IMR-90 (cell line): Measurements from ENCODE around the gene RNF14. TPM values are rescaled to one million over a fixed set of nuclear protein-coding genes. Genes with fewer than 3 reads are reported as not detected.

Experiments used
- ATAC-seq: fragments of 200-7000 bp; cut with Tn5 transposase; 2 replicates; pipeline ENCODE4 v1.9.1; 2020; ENCODE audit warnings: low read depth, mild to moderate bottlenecking, moderate library complexity
- BruUV-seq: library from RNA; stranded (reverse); fragments of 400-500 nt; replicated peaks from 2 replicates; lab custom pipeline; 2021; lab: Mats Ljungman, UMichigan
- CTCF ChIA-PET: fragments of 300-600 bp; formaldehyde crosslinking; extraction: SDS; loops from one replicate; lab custom pipeline; 2021; ENCODE audit warnings: antibody characterized with exemption; lab: Yijun Ruan, JAX
- POLR2A ChIA-PET: fragments of 300-600 bp; sonication (Branson Sonifier 250); formaldehyde crosslinking; loops from one replicate; lab custom pipeline; 2022; ENCODE audit warnings: antibody characterized with exemption; ENCODE audit not compliant: unreplicated experiment; lab: Charles Lee
- DNase-seq: peaks from one replicate; pipeline ENCODE4 v3.0.0; 2013
- H2AFZ ChIP-seq: replicated peaks from 2 replicates; pipeline ENCODE3; 2013; ENCODE audit warnings: low read length, mild to moderate bottlenecking; ENCODE audit not compliant: poor library complexity
- H2AK5ac ChIP-seq: 2 replicates; pipeline ENCODE4 v1.6.1; 2013; ENCODE audit warnings: low read depth, low read length, inconsistent platforms
- H2AK9ac ChIP-seq: replicated peaks from 2 replicates; pipeline ENCODE3; 2013; ENCODE audit warnings: mild to moderate bottlenecking, low read depth, low read length, moderate library complexity; ENCODE audit not compliant: poor library complexity
- H2BK120ac ChIP-seq: 2 replicates; pipeline ENCODE4 v1.6.1; 2013; ENCODE audit warnings: low read depth, low read length, inconsistent platforms
- H2BK15ac ChIP-seq: 3 replicates; pipeline ENCODE4 v1.6.1; 2013; ENCODE audit warnings: low read depth, low read length, inconsistent platforms
- H2BK20ac ChIP-seq: 2 replicates; pipeline ENCODE4 v1.6.1; 2013; ENCODE audit warnings: low read depth, mild to moderate bottlenecking, inconsistent platforms, low read length, moderate library complexity
- H2BK5ac ChIP-seq: 2 replicates; pipeline ENCODE4 v1.6.1; 2013; ENCODE audit warnings: mild to moderate bottlenecking, low read depth, low read length, inconsistent platforms; ENCODE audit not compliant: poor library complexity, severe bottlenecking
- H3K14ac ChIP-seq: replicated peaks from 2 replicates; pipeline ENCODE4 v1.6.1; 2013; ENCODE audit warnings: low read depth, low read length, inconsistent platforms
- H3K18ac ChIP-seq: 2 replicates; pipeline ENCODE4 v1.6.1; 2013; ENCODE audit warnings: low read depth, low read length, control low read depth
- H3K23ac ChIP-seq: 2 replicates; pipeline ENCODE4 v1.6.1; 2013; ENCODE audit warnings: low read depth, low read length, inconsistent platforms
- H3K27ac ChIP-seq: 2 replicates; pipeline ENCODE4 v1.5.1; 2013; ENCODE audit warnings: mild to moderate bottlenecking, control low read depth, low read length; ENCODE audit not compliant: insufficient read depth
- H3K27me3 ChIP-seq: 2 replicates; pipeline ENCODE4 v1.6.1; 2013; ENCODE audit warnings: low read length; ENCODE audit not compliant: control insufficient read depth, insufficient read depth
- H3K36me3 ChIP-seq: 2 replicates; pipeline ENCODE4 v1.6.1; 2013; ENCODE audit warnings: low read length, mixed read lengths; ENCODE audit not compliant: control insufficient read depth, insufficient read depth
- H3K4ac ChIP-seq: 2 replicates; pipeline ENCODE4 v1.6.1; 2013; ENCODE audit warnings: low read depth, low read length, inconsistent platforms
- H3K4me1 ChIP-seq: 2 replicates; pipeline ENCODE4 v1.6.1; 2013; ENCODE audit warnings: low read length, mixed read lengths; ENCODE audit not compliant: control insufficient read depth, insufficient read depth
- H3K4me2 ChIP-seq: 2 replicates; pipeline ENCODE4 v1.6.1; 2013; ENCODE audit warnings: low read depth, mild to moderate bottlenecking, control low read depth, low read length, moderate library complexity
- H3K4me3 ChIP-seq: 2 replicates; pipeline ENCODE4 v1.5.1; 2013; ENCODE audit warnings: low read depth, mild to moderate bottlenecking, control low read depth, low read length, moderate library complexity; ENCODE audit not compliant: insufficient read depth
- H3K56ac ChIP-seq: 2 replicates; pipeline ENCODE4 v1.6.1; 2013; ENCODE audit warnings: low read length, inconsistent platforms; ENCODE audit not compliant: insufficient read depth; ENCODE audit errors: extremely low read depth
- H3K79me1 ChIP-seq, 2 experiments: 2 replicates each; pipeline ENCODE4 v1.6.1; 2013; ENCODE audit warnings: low read length in 2 of 2, inconsistent platforms in 1 of 2, low read depth in 1 of 2
- H3K9ac ChIP-seq: 2 replicates; pipeline ENCODE4 v1.6.1; 2013; ENCODE audit warnings: low read depth, low read length, control low read depth
- H3K9me1 ChIP-seq: 2 replicates; pipeline ENCODE4 v1.6.1; 2013; ENCODE audit warnings: low read length, inconsistent platforms; ENCODE audit not compliant: insufficient read depth
- H3K9me3 ChIP-seq: 2 replicates; pipeline ENCODE4 v1.6.1; 2013; ENCODE audit warnings: low read length; ENCODE audit not compliant: control insufficient read depth, insufficient read depth
- H4K20me1 ChIP-seq: 2 replicates; pipeline ENCODE4 v1.6.1; 2013; ENCODE audit warnings: low read length, inconsistent platforms; ENCODE audit not compliant: insufficient read depth
- H4K5ac ChIP-seq: 2 replicates; pipeline ENCODE4 v1.6.1; 2013; ENCODE audit warnings: mild to moderate bottlenecking, low read depth, low read length, control low read depth
- H4K8ac ChIP-seq, 2 experiments: 2 replicates each; pipeline ENCODE4 v1.6.1; 2013; ENCODE audit warnings: low read depth in 2 of 2, low read length in 2 of 2, control low read depth in 1 of 2, inconsistent platforms in 1 of 2
- H4K91ac ChIP-seq: 2 replicates; pipeline ENCODE4 v1.6.1; 2013; ENCODE audit warnings: low read depth, low read length, inconsistent platforms; ENCODE audit not compliant: insufficient read depth
- BHLHE40 ChIP-seq: fragments of 150-350 bp; IDR thresholded peaks from 2 replicates; pipeline ENCODE4 v1.6.1; 2016; ENCODE audit warnings: mild to moderate bottlenecking, low read depth, low read length
- CEBPB ChIP-seq: IDR thresholded peaks from 2 replicates; pipeline ENCODE4 v1.6.1; 2012; ENCODE audit warnings: low read depth, low read length, improper control_type of control experiment
- CHD1 ChIP-seq: IDR thresholded peaks from 2 replicates; pipeline ENCODE4 v1.6.1; 2012; ENCODE audit warnings: low read depth, low read length, improper control_type of control experiment
- MAFK ChIP-seq: IDR thresholded peaks from 2 replicates; pipeline ENCODE4 v1.6.1; 2012; ENCODE audit warnings: low read depth, low read length, improper control_type of control experiment
- MAZ ChIP-seq: IDR thresholded peaks from 2 replicates; pipeline ENCODE4 v1.6.1; 2012; ENCODE audit warnings: low read depth, mild to moderate bottlenecking, low read length, improper control_type of control experiment, moderate library complexity, borderline replicate concordance
- MXI1 ChIP-seq: IDR thresholded peaks from 2 replicates; pipeline ENCODE4 v1.6.1; 2012; ENCODE audit warnings: low read depth, mild to moderate bottlenecking, low read length, moderate library complexity, borderline replicate concordance
- NFE2L2 ChIP-seq: fragments of 150-350 bp; IDR thresholded peaks from 2 replicates; pipeline ENCODE4 v1.6.1; 2016; ENCODE audit warnings: low read depth, mild to moderate bottlenecking, low read length
- POLR2A ChIP-seq: IDR thresholded peaks from 2 replicates; pipeline ENCODE4 v1.6.1; 2012; ENCODE audit warnings: mild to moderate bottlenecking, low read depth, low read length
- RAD21 ChIP-seq: IDR thresholded peaks from 2 replicates; pipeline ENCODE4 v1.6.1; 2012; ENCODE audit warnings: low read length, improper control_type of control experiment
- RCOR1 ChIP-seq: IDR thresholded peaks from 2 replicates; pipeline ENCODE4 v1.6.1; 2012; ENCODE audit warnings: mild to moderate bottlenecking, low read length, improper control_type of control experiment; ENCODE audit not compliant: insufficient replicate concordance
- RFX5 ChIP-seq: IDR thresholded peaks from 2 replicates; pipeline ENCODE4 v1.8.0; 2012; ENCODE audit warnings: low read depth, mild to moderate bottlenecking, low read length, moderate library complexity
- SMC3 ChIP-seq: fragments of 150-350 bp; IDR thresholded peaks from 2 replicates; pipeline ENCODE4 v1.6.1; 2016; ENCODE audit warnings: low read depth, mild to moderate bottlenecking, antibody characterized with exemption, low read length, moderate library complexity
- USF2 ChIP-seq: fragments of 150-350 bp; IDR thresholded peaks from 2 replicates; pipeline ENCODE4 v1.6.1; 2017; ENCODE audit warnings: mild to moderate bottlenecking, antibody characterized with exemption, low read length, low read depth
- WGBS, 2 experiments: methylation state at CpG; one replicate each; pipeline versions ENCODE4 v1.1.5 to v1.1.7; 2013; ENCODE audit warnings: missing lambda C conversion rate in 2 of 2; ENCODE audit not compliant: insufficient read length in 1 of 2; ENCODE audit errors: extremely low coverage in 2 of 2; 5-methylcytosine and 5-hydroxymethylcytosine counted together
- dilution Hi-C: fragments of 300-500 bp; cut with HindIII; formaldehyde crosslinking; loops from one replicate; pipeline ENCODE4 v1.14.3; 2018; ENCODE audit warnings: low sequenced_read_pairs; ENCODE audit not compliant: unreplicated experiment
- in situ Hi-C: fragments of 300-500 bp; cut with MboI; formaldehyde crosslinking; loops from 3 replicates; pipeline ENCODE4 v1.14.3; 2019; ENCODE audit warnings: low sequenced_read_pairs, inconsistent platforms, mixed read lengths
- intact Hi-C: fragments of 100-400 bp; cut with micrococcal nuclease; formaldehyde crosslinking; loops from 2 replicates; pipeline ENCODE4 v1.10.0; 2022
- polyA plus RNA-seq, 3 experiments: library from polyadenylated mRNA; depleted of rRNA; stranded (reverse); fragments of >200 nt; gene quantifications; 2 replicates each; pipeline ENCODE4 v1.2.3, GENCODE V29; 2012; ENCODE audit warnings: low replicate concordance in 1 of 3
- total RNA-seq: library from RNA; depleted of rRNA; stranded (reverse); fragments of >200 nt; gene quantifications from 2 replicates; pipeline ENCODE4 v1.2.3, GENCODE V29; 2012
- TF ChIP-seq, protein P1 (sequence below): conservative IDR thresholded peaks from 2 replicates; pipeline ENCODE4 v1.5.1; 2012; ENCODE audit warnings: mild to moderate bottlenecking, low read depth, low read length, improper control_type of control experiment

Gene RNF14
- total and polyA plus RNA-seq, 2 of the 4 experiments (the other 2 are of a cell fraction) = 36.1 to 106 TPM

DNA sequence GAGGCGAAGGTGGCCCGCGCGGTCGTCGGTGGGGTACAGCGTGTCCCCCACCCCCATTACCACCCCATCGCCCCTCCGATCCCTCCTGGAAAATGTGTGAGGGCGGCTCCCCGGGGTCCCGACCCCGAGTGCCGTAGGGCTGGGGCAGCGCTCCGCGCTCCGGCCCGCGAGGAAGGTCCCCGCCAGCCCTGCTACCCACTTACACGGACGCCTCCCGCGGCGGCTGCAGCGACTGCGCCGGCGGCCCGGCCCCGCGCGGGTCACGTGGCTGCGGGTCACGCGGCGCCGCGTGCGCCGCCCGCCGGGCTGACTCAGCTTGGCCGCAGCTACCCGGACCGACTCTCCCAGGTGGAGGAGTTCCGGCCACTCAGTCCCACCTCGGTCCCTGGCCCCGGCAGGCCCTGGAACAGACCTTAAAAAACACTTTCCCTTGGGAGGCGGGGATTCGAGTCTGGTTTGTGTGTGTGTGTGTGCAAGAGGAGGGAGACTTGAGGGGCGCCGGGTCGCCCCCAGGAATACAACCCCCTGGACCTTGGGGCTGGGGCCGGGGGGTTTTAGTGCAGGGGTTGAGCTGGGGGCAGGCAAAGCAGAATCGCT lies 44.0 kb downstream of the RNF14 start, which contains the start of gene GNPDA1:
TSS of gene GNPDA1 (minus strand) at position 236 of the 597 bp plus-strand sequence. CDS start 992 bp downstream, outside the sequence.
- H3K18ac ChIP-seq = peak within 1 kb of the TSS; percentile 75
- DNase-seq = peak; percentile 72
- peak within 1 kb of the TSS; percentile 93 for H2AFZ ChIP-seq
- H3K14ac ChIP-seq = peak within 1 kb of the TSS; percentile 99
- peak within 1 kb of the TSS; percentile 73 for H3K27ac ChIP-seq
- H2AK5ac ChIP-seq = peak within 1 kb of the TSS; percentile 93
- H3K36me3 ChIP-seq = peaks cover 9% of the 10 kb centered on the region
- ChIA-PET CTCF (interaction anchor here (0.7 to 1.0 kb wide), 2 partner anchors 9 to 128 kb away, joined by 3 read pairs; no protein-coding TSS in a partner anchor), POLR2A (no interaction called here)
- H2BK120ac ChIP-seq = peak within 1 kb of the TSS; percentile 65
- peak within 1 kb of the TSS; percentile 95 for H3K4me2 ChIP-seq
- peak within 1 kb of the TSS; percentile 62 for H3K56ac ChIP-seq
- peak within 1 kb of the TSS; percentile 97 for H2AK9ac ChIP-seq
- H4K20me1 ChIP-seq = no peaks in the 10 kb centered on the region
- intact Hi-C loops = loop anchor here (2.0 to 10.0 kb wide), 3 partner anchors 132 to 682 kb away; no protein-coding TSS in a partner anchor
- dilution Hi-C loops = no loop called here
- no TSS peak for BruUV-seq
- H4K91ac ChIP-seq = peak within 1 kb of the TSS; percentile 90
- H3K9me3 ChIP-seq = no peaks in the 10 kb centered on the region
- peaks cover 4 to 17% of the 10 kb centered on the region in 2 experiments; a peak in 3 of 4 replicates for H3K79me1 ChIP-seq
- ATAC-seq = peak; percentile 88
- H2BK15ac ChIP-seq = peak within 1 kb of the TSS; percentile 68; the same call in 2 of the 3 replicates
- H3K9ac ChIP-seq = peak within 1 kb of the TSS; percentile 85
- no peaks in the 10 kb centered on the region for H3K27me3 ChIP-seq
- peak within 1 kb of the TSS; percentile 87 for H4K5ac ChIP-seq
- H3K9me1 ChIP-seq = peaks cover 19% of the 10 kb centered on the region
- H3K4me3 ChIP-seq = peak within 1 kb of the TSS; percentile 69
- in situ Hi-C loops = no loop called here
- peaks cover 10% of the 10 kb centered on the region for H3K4me1 ChIP-seq
- peak within 1 kb of the TSS; percentile 96 for H3K23ac ChIP-seq
- H2BK5ac ChIP-seq = peak within 1 kb of the TSS; percentile 65
- H3K4ac ChIP-seq = peak within 1 kb of the TSS; percentile 94
- H2BK20ac ChIP-seq = peak within 1 kb of the TSS; percentile 70
- peak within 1 kb of the TSS; percentile 90 to 94 for H4K8ac ChIP-seq
- WGBS, 2 experiments = 0% methylated on average over 16 of the region's 58 CpGs; no CpG with 5 or more reads in 1 of the 2 experiments
- TF ChIP-seq MXI1 (peak; percentile 81; the same call in 1 of the 2 replicates), BHLHE40 (peak; percentile 94), RAD21 (no peak), POLR2A (peak; percentile 56), CEBPB (no peak), CHD1 (no peak), RFX5 (no peak), USF2 (peak; percentile 99), RCOR1 (no peak), MAFK (peak; percentile 62), SMC3 (no peak), NFE2L2 (peak; percentile 33; the same call in 1 of the 2 replicates), MAZ (peak; percentile 54; the same call in 1 of the 2 replicates)
- TF ChIP-seq, protein P1, sequence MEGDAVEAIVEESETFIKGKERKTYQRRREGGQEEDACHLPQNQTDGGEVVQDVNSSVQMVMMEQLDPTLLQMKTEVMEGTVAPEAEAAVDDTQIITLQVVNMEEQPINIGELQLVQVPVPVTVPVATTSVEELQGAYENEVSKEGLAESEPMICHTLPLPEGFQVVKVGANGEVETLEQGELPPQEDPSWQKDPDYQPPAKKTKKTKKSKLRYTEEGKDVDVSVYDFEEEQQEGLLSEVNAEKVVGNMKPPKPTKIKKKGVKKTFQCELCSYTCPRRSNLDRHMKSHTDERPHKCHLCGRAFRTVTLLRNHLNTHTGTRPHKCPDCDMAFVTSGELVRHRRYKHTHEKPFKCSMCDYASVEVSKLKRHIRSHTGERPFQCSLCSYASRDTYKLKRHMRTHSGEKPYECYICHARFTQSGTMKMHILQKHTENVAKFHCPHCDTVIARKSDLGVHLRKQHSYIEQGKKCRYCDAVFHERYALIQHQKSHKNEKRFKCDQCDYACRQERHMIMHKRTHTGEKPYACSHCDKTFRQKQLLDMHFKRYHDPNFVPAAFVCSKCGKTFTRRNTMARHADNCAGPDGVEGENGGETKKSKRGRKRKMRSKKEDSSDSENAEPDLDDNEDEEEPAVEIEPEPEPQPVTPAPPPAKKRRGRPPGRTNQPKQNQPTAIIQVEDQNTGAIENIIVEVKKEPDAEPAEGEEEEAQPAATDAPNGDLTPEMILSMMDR = 0 out of 2 replicates have a peak, but pooled peaks have one; percentile 15
